ENCODE data around the gene MAD1L1. TPM values are rescaled to one million over a fixed set of nuclear protein-coding genes. Genes with fewer than 3 reads are reported as not detected.

The MAD1L1 gene
- total and polyA plus RNA-seq, 2 of the 4 experiments (the other 2 are of a cell fraction) = 29.0 to 40.9 TPM

GRCh38 chr7:1851721-1852516, 380.8 kb downstream of the MAD1L1 start:
- Histone ChIP-seq H3K4me2 (ENCODE audit: low read depth, low read length) (no peak overlapping the region), H3K9me3 (ENCODE audit: control insufficient read depth, insufficient read depth, low read length) (no peaks in the 10 kb centered on the region), H3K36me3 (ENCODE audit: control insufficient read depth, insufficient read depth, low read length) (no peaks in the 10 kb centered on the region), H3K9ac (ENCODE audit: low read depth, low read length) (no peak overlapping the region), H3K27ac (ENCODE audit: insufficient read depth, low read length) (no peak overlapping the region), H2BK5ac (ENCODE audit: low read depth, low read length, poor library complexity, severe bottlenecking) (no peak overlapping the region), H4K5ac (ENCODE audit: low read depth, low read length) (no peak overlapping the region), H3K4me3 (ENCODE audit: insufficient read depth, low read depth, low read length) (no peak overlapping the region), H3K14ac (replicated peaks; ENCODE audit: low read depth, low read length) (no peak overlapping the region), H3K4ac (ENCODE audit: low read depth, low read length) (no peak overlapping the region), H2BK20ac (ENCODE audit: low read depth, low read length) (no peak overlapping the region), H3K9me1 (ENCODE audit: insufficient read depth, low read length) (no peaks in the 10 kb centered on the region), H4K8ac (ENCODE audit: low read depth in 2 of 2, low read length in 2 of 2) (no peak overlapping the region), H2AK9ac (replicated peaks; ENCODE audit: low read depth, low read length, poor library complexity) (no peak overlapping the region), H3K79me1 (ENCODE audit: low read depth in 1 of 2, low read length in 2 of 2) (no peaks in the 10 kb centered on the region), H4K20me1 (ENCODE audit: insufficient read depth, low read length) (no peaks in the 10 kb centered on the region; the same call in 1 of the 2 replicates), H2BK120ac (ENCODE audit: low read depth, low read length) (no peak overlapping the region), H3K4me1 (ENCODE audit: control insufficient read depth, insufficient read depth, low read length) (no peaks in the 10 kb centered on the region), H3K27me3 (ENCODE audit: control insufficient read depth, insufficient read depth, low read length) (no peaks in the 10 kb centered on the region), H3K56ac (ENCODE audit: extremely low read depth, insufficient read depth, low read length) (no peak overlapping the region), H2AK5ac (ENCODE audit: low read depth, low read length) (no peak overlapping the region), H3K23ac (ENCODE audit: low read depth, low read length) (no peak overlapping the region), H3K18ac (ENCODE audit: low read depth, low read length) (no peak overlapping the region), H2AFZ (replicated peaks; ENCODE audit: low read length, poor library complexity) (no peak overlapping the region), H4K91ac (ENCODE audit: insufficient read depth, low read depth, low read length) (no peak overlapping the region), H2BK15ac (ENCODE audit: low read depth, low read length) (no peak overlapping the region)
- WGBS, 2 experiments (ENCODE audit: extremely low coverage in 2 of 2, insufficient read length in 1 of 2) = 90% methylated on average over 18 of the region's 26 CpGs; no CpG with 5 or more reads in 1 of the 2 experiments
- BruUV-seq (replicated peaks) = no TSS peak
- in situ Hi-C loops (cut with MboI; ENCODE audit: low sequenced_read_pairs) = no loop called here
- POLR2A ChIA-PET (ENCODE audit: unreplicated experiment) = no interaction called here
- intact Hi-C loops (cut with micrococcal nuclease) = no loop called here
- CTCF ChIA-PET = no interaction called here
- DNase-seq = no peak
- ATAC-seq (ENCODE audit: low read depth) = no peak
- dilution Hi-C loops (cut with HindIII; ENCODE audit: low sequenced_read_pairs, unreplicated experiment) = no loop called here
- TF ChIP-seq ELK1 (IDR thresholded peaks at IDR 0.05; ENCODE audit: borderline replicate concordance, low read depth, low read length) (no peak), RAD21 (IDR thresholded peaks at IDR 0.05; ENCODE audit: low read length) (no peak), USF2 (IDR thresholded peaks at IDR 0.05; ENCODE audit: low read depth, low read length) (no peak), NFE2L2 (IDR thresholded peaks at IDR 0.05; ENCODE audit: low read depth, low read length) (no peak), FOS (IDR thresholded peaks at IDR 0.05; ENCODE audit: low read depth, low read length) (no peak), CHD1 (IDR thresholded peaks at IDR 0.05; ENCODE audit: low read depth, low read length) (no peak), POLR2A (IDR thresholded peaks at IDR 0.05; ENCODE audit: low read depth, low read length) (no peak), CTCF (conservative IDR thresholded peaks at IDR 0.05; ENCODE audit: low read depth, low read length) (no peak), SMC3 (IDR thresholded peaks at IDR 0.05; ENCODE audit: low read depth, low read length) (no peak)
